ENCODE data around the gene IL19.
"Not testable (repeated sequence)": the region's sequence is repeated elsewhere in the genome, so short reads cannot be mapped to it uniquely, and the experiment has no call there.

Gene IL19

GRCh38 chr1:206778031-206778430 lies 7.5 kb downstream of the IL19 start:
- no peak for DNase-seq

GRCh38 chr1:206778911-206779310 lies 8.3 kb downstream of the IL19 start:
- DNase-seq, result not testable (repeated sequence)

- no peak for DNase-seq
Measured at GRCh38 chr1:206779638-206780037, 9.1 kb downstream of the IL19 start.

GRCh38 chr1:206782448-206782847 lies 11.9 kb downstream of the IL19 start:
- no peak for DNase-seq

- no peak for DNase-seq
Measured at GRCh38 chr1:206783506-206783905, 12.9 kb downstream of the IL19 start.

GRCh38 chr1:206784471-206784903 lies 13.9 kb downstream of the IL19 start:
- DNase-seq, result peak; percentile 91

- no peak for DNase-seq
Measured at GRCh38 chr1:206785182-206785765, 14.7 kb downstream of the IL19 start.

GRCh38 chr1:206786212-206786886 lies 15.8 kb downstream of the IL19 start:
- no peak for DNase-seq

GRCh38 chr1:206787891-206788290 lies 17.3 kb downstream of the IL19 start:
- no peak for DNase-seq

GRCh38 chr1:206788487-206789050 lies 18.0 kb downstream of the IL19 start:
- no peak for DNase-seq

- no peak for DNase-seq
Measured at GRCh38 chr1:206790502-206791250, 20.1 kb downstream of the IL19 start.

- no peak for DNase-seq
Measured at GRCh38 chr1:206792939-206793607, 22.5 kb downstream of the IL19 start.

GRCh38 chr1:206793620-206794019 lies 23.0 kb downstream of the IL19 start:
- no peak for DNase-seq

- DNase-seq, result peak; percentile 59
Measured at GRCh38 chr1:206794294-206794908, 23.8 kb downstream of the IL19 start.

GRCh38 chr1:206796116-206796515 lies 25.5 kb downstream of the IL19 start:
- DNase-seq, result no peak

- DNase-seq, result no peak
Measured at GRCh38 chr1:206796981-206797402, 26.4 kb downstream of the IL19 start.

- peak; percentile 19 for DNase-seq
Measured at GRCh38 chr1:206797534-206798383, 27.2 kb downstream of the IL19 start.

- no peak for DNase-seq
Measured at GRCh38 chr1:206798384-206798996, 27.9 kb downstream of the IL19 start.

GRCh38 chr1:206799311-206799710 lies 28.7 kb downstream of the IL19 start:
- no peak for DNase-seq

- DNase-seq, result no peak
Measured at GRCh38 chr1:206800411-206800810, 29.8 kb downstream of the IL19 start.

- no peak for DNase-seq
Measured at GRCh38 chr1:206800891-206801290, 30.3 kb downstream of the IL19 start.
